ENCODE data around the gene DUSP21.
A peak's percentile ranks its signal among the peaks of the same experiment; 100 is the strongest.
"Not testable (repeated sequence)": the region's sequence is repeated elsewhere in the genome, so short reads cannot be mapped to it uniquely, and the experiment has no call there.

DUSP21 gene

GRCh38 chrX:44874420-44875184, 30.8 kb downstream of the DUSP21 start:
- DNase-seq (ENCODE audit: low read depth): no peak
- peak overlapping the region; percentile 66 for H3K4me3 ChIP-seq (ENCODE audit: low read depth, low read length)

DNA sequence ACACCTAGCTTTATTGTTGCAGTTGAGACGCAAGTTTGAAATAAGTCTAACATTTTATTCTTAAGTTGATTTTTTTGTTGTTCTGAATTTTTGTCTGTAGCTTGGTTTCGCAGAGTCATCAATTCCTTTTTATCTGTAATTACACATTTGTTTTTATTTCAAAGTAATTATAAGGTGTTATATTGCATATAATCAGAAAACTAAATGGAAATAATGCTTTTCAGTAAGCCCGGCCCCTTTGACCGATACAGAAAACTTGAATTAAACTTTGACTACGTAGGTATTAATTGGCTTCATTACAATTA, 31.3 kb downstream of the DUSP21 start:
- peak overlapping the region; percentile 66 for H3K4me3 ChIP-seq (ENCODE audit: low read depth, low read length)
- no peak for DNase-seq (ENCODE audit: low read depth)

DNA sequence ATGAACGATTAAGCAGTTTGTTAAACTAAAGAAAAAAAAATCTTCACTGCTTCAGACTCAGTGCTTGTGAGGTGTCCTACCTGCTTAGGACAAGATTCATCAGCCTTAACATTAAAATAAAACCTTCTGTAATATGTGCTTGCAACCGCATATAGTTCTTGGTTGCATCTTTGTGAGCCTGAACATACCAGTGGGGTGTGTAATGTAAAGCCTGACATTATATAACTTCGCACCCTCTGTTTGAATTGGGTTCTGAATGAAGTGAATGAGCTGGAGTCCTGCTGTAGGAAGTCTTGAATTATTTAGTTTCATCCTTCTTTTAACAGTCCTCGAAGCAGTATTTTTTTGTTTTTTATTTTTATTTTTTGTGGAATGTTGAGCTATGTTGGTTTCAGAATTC, 32.3 kb downstream of the DUSP21 start:
- no peak for DNase-seq (ENCODE audit: low read depth)
- H3K4me3 ChIP-seq (ENCODE audit: low read depth, low read length): peak overlapping the region; percentile 66

DNA sequence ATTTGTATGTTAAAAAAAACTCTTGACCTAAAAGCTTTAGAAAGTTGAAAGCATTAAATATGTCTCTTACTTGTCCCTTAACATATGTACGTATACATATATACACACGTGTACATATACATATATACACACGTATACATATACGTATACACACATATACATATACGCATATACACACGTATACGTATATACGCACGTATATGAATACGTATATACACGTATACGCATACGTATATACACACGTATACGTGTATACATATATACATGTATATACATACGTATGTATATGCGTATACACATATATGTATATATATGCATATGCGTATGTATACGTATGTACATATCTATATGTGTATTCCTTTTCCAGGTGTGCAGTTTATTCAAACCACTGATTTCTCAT, 32.9 kb downstream of the DUSP21 start:
- DNase-seq (ENCODE audit: low read depth): no peak
- no peak overlapping the region for H3K4me3 ChIP-seq (ENCODE audit: low read depth, low read length)

DNA sequence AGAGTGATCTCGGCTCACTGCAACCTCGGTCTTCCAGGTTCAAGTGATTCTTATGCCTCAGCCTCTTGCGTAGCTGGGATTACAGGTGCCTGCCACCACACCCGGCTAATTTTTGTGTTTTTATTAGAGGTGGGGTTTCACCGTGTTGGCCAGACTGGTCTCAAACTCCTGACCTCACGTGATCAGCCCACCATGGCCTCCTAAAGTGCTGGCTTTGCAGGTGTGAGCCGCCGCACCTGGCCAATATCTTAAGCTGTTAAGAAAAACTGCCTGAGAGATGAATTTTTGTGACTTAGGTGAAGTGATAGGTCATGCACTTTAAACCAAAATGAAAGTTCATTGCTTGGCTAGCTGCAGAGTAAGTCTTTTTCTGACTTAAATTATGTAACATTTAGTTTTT, 35.0 kb downstream of the DUSP21 start:
- H3K4me3 ChIP-seq (ENCODE audit: low read depth, low read length): no peak overlapping the region
- DNase-seq (ENCODE audit: low read depth): no peak

GRCh38 chrX:44881549-44881948, 37.7 kb downstream of the DUSP21 start:
- H3K4me3 ChIP-seq (ENCODE audit: low read depth, low read length): no peak overlapping the region
- DNase-seq (ENCODE audit: low read depth): no peak

DNA sequence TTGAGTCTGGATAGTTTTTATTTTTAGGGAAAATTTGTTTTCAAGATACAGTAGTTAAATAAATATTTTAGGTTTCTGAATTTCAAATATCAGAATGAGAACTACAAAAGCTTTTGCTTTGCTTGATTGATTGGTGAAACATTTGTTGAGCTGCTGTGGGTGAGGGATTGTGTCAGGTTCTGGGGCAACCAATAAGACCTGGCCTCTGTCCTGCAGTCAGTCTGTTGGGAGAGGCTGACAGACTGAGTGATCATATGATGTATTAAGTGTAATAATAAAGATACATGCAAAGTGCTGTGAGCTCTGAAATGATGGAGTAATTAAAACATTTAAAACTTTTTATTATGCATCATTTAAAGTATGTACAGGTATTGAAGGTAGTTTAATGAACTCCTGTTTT, 38.8 kb downstream of the DUSP21 start:
- no peak overlapping the region for H3K4me3 ChIP-seq (ENCODE audit: low read depth, low read length)
- no peak for DNase-seq (ENCODE audit: low read depth)

DNA sequence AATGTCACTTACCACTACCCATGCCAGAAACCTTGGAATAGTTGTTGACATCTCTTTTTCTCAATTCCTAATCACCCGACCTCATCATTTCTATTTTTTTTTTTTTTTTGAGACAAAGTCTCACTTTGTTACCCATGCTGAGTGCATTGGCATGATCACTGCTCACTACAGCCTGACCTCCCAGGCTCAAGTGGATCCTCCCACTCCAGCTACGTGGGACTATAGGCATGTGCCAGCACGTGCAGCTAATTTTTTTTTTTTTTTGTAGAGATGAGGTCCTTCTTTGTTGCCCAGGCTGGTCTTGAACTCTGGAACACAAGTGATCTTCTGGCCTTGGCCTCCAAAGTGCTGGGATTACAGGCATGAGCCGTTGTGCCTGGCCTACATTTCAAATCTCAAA, 41.1 kb downstream of the DUSP21 start:
- DNase-seq (ENCODE audit: low read depth): no peak
- no peak overlapping the region for H3K4me3 ChIP-seq (ENCODE audit: low read depth, low read length)

- DNase-seq (ENCODE audit: low read depth): no peak
- H3K4me3 ChIP-seq (ENCODE audit: low read depth, low read length): no peak overlapping the region
Observed at GRCh38 chrX:44889824-44890223, 46.0 kb downstream of the DUSP21 start.

- DNase-seq (ENCODE audit: low read depth): no peak
Observed at GRCh38 chrX:44890247-44890646, 46.4 kb downstream of the DUSP21 start.

DNA sequence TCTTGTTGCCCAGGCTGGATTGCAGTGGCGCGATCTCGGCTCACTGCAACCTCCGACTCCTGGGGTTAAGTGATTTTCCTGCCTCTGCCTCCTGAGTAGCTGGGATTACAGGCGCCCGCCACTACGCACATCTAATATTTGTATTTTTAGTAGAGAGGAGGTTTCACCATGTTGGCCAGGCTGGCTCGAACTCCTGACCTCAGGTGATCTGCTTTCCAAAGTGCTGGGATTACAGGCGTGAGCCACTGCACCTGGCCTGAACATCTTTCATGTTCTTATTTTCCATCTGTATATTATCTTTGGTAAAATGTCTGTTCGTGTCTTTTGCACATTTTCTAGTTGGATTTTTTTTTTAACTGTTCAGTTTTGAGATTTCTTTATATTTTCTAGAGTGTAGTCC, 46.9 kb downstream of the DUSP21 start:
- H3K4me3 ChIP-seq (ENCODE audit: low read depth, low read length); DNase-seq (ENCODE audit: low read depth): not testable (repeated sequence)

More at GRCh38 chrX:44890247-44890646, 46.4 kb downstream of the DUSP21 start:
- no peak overlapping the region for H3K4me3 ChIP-seq (ENCODE audit: low read depth, low read length)

DNA sequence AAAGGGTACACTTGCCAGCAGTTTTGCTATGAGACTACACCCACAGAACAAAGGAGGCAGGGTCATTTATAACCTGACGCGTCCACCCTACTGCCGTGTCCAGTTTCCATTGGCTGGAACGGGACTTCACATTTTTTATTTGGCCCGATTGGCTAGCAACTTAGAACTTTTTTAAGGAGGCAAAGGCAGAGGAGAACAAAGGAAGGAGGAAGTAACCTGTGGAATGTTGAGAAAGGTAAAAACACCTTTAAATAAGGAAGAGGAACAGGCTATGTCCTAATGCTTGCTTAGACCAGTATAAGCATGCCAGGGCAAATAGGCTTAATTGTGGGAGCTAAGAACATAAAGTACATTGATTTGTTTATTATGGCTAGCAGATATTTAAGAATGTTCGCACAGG, 47.8 kb downstream of the DUSP21 start:
- H3K4me3 ChIP-seq (ENCODE audit: low read depth, low read length): no peak overlapping the region
- no peak for DNase-seq (ENCODE audit: low read depth)
